ENCODE data around the gene BAG5.

BAG5 gene

GRCh38 chr14:103539056-103539825, 23.2 kb downstream of the BAG5 start:
- ChIA-PET CTCF (no interaction called here), POLR2A (interaction anchor here (1.0 to 2.3 kb wide), 4 partner anchors 10 to 19 kb away, joined by 4 to 13 read pairs (median 7); partner anchors contain the start of genes CKB and TRMT61A)
- no peak for TF ChIP-seq CTBP1 (IDR thresholded peaks at IDR 0.05; ENCODE audit: borderline replicate concordance)
- no peak for TF ChIP-seq HDGF (IDR thresholded peaks at IDR 0.05; ENCODE audit: borderline replicate concordance)
- TF ChIP-seq SUZ12 (IDR thresholded peaks at IDR 0.05): no peak
- TF ChIP-seq L3MBTL2 (conservative IDR thresholded peaks at IDR 0.05): no peak
- no peak for TF ChIP-seq FOXM1 (IDR thresholded peaks at IDR 0.05; ENCODE audit: borderline replicate concordance)
- no peak for TF ChIP-seq LEF1 (IDR thresholded peaks at IDR 0.05; ENCODE audit: borderline replicate concordance)
- TF ChIP-seq TARDBP (IDR thresholded peaks at IDR 0.05): no peak
- TF ChIP-seq SP1 (IDR thresholded peaks at IDR 0.05): no peak
- no peak for DNase-seq (ENCODE audit: extremely low spot score)

- DNase-seq (ENCODE audit: extremely low spot score): no peak
- ChIA-PET POLR2A (interaction anchor here (0.6 to 1.9 kb wide), 4 partner anchors 10 to 408 kb away, joined by 3 to 8 read pairs (median 5); partner anchors contain the start of genes CKB and TRMT61A), CTCF (interaction anchor here (0.7 kb wide), 1 partner anchor 19 kb away, joined by 3 read pairs; no protein-coding TSS in a partner anchor)
- TF ChIP-seq CTBP1 (IDR thresholded peaks at IDR 0.05; ENCODE audit: borderline replicate concordance): no peak
- TF ChIP-seq NFRKB (IDR thresholded peaks at IDR 0.05): no peak
Observed at GRCh38 chr14:103538291-103539055, 24.0 kb downstream of the BAG5 start.

- ChIA-PET CTCF (no interaction called here), POLR2A (interaction anchor here (0.9 to 1.9 kb wide), 3 partner anchors 15 to 18 kb away, joined by 3 to 6 read pairs (median 5); partner anchors contain the start of gene CKB)
- TF ChIP-seq SUZ12 (IDR thresholded peaks at IDR 0.05): no peak
- no peak for TF ChIP-seq BHLHE40 (IDR thresholded peaks at IDR 0.05; ENCODE audit: borderline replicate concordance)
- no peak for TF ChIP-seq ARNT (IDR thresholded peaks at IDR 0.05)
- no peak for TF ChIP-seq FOXM1 (IDR thresholded peaks at IDR 0.05; ENCODE audit: borderline replicate concordance)
- no peak for TF ChIP-seq ELF4 (IDR thresholded peaks at IDR 0.05)
- no peak for TF ChIP-seq LEF1 (IDR thresholded peaks at IDR 0.05; ENCODE audit: borderline replicate concordance)
- no peak for TF ChIP-seq NFRKB (IDR thresholded peaks at IDR 0.05)
- no peak for TF ChIP-seq SP1 (IDR thresholded peaks at IDR 0.05)
- no peak for TF ChIP-seq HDGF (IDR thresholded peaks at IDR 0.05; ENCODE audit: borderline replicate concordance)
- no peak for TF ChIP-seq CTBP1 (IDR thresholded peaks at IDR 0.05; ENCODE audit: borderline replicate concordance)
- TF ChIP-seq ZNF384 (IDR thresholded peaks at IDR 0.05): no peak
- TF ChIP-seq TARDBP (IDR thresholded peaks at IDR 0.05): no peak
- no peak for TF ChIP-seq L3MBTL2 (conservative IDR thresholded peaks at IDR 0.05)
- TF ChIP-seq FOXA1 (IDR thresholded peaks at IDR 0.05): no peak
- no peak for TF ChIP-seq FOXK2 (IDR thresholded peaks at IDR 0.05)
- no peak for TF ChIP-seq PKNOX1 (IDR thresholded peaks at IDR 0.05)
- DNase-seq (ENCODE audit: extremely low spot score): no peak
Observed at GRCh38 chr14:103537175-103537990, 25.1 kb downstream of the BAG5 start.

- no peak for DNase-seq (ENCODE audit: extremely low spot score)
- CTCF ChIA-PET: no interaction called here
- TF ChIP-seq LEF1 (IDR thresholded peaks at IDR 0.05; ENCODE audit: borderline replicate concordance): no peak
- no peak for TF ChIP-seq SP1 (IDR thresholded peaks at IDR 0.05)
- no peak for TF ChIP-seq FOXM1 (IDR thresholded peaks at IDR 0.05; ENCODE audit: borderline replicate concordance)
- TF ChIP-seq TARDBP (IDR thresholded peaks at IDR 0.05): no peak
- TF ChIP-seq BHLHE40 (IDR thresholded peaks at IDR 0.05; ENCODE audit: borderline replicate concordance): no peak
- TF ChIP-seq FOXA1 (IDR thresholded peaks at IDR 0.05): no peak
- no peak for TF ChIP-seq ZNF384 (IDR thresholded peaks at IDR 0.05)
- TF ChIP-seq SUZ12 (IDR thresholded peaks at IDR 0.05): no peak
- TF ChIP-seq L3MBTL2 (conservative IDR thresholded peaks at IDR 0.05): no peak
- no peak for TF ChIP-seq CTBP1 (IDR thresholded peaks at IDR 0.05; ENCODE audit: borderline replicate concordance)
- no peak for TF ChIP-seq ARNT (IDR thresholded peaks at IDR 0.05)
- TF ChIP-seq ELF4 (IDR thresholded peaks at IDR 0.05): no peak
- no peak for TF ChIP-seq NFRKB (IDR thresholded peaks at IDR 0.05)
- no peak for TF ChIP-seq PKNOX1 (IDR thresholded peaks at IDR 0.05)
- no peak for TF ChIP-seq HDGF (IDR thresholded peaks at IDR 0.05; ENCODE audit: borderline replicate concordance)
- no peak for TF ChIP-seq FOXK2 (IDR thresholded peaks at IDR 0.05)
- POLR2A ChIA-PET: interaction anchor here (1.0 to 1.9 kb wide), 2 partner anchors 14 to 16 kb away, joined by 3 to 5 read pairs; partner anchors contain the start of gene CKB
Observed at GRCh38 chr14:103536693-103537092, 25.8 kb downstream of the BAG5 start.

GRCh38 chr14:103535891-103536565, 26.4 kb downstream of the BAG5 start:
- no peak for DNase-seq (ENCODE audit: extremely low spot score)
- CTCF ChIA-PET: no interaction called here
- POLR2A ChIA-PET: interaction anchor here (1.0 to 1.9 kb wide), 2 partner anchors 13 to 15 kb away, joined by 3 to 5 read pairs; partner anchors contain the start of gene CKB
- TF ChIP-seq FOXA1 (IDR thresholded peaks at IDR 0.05): no peak
- no peak for TF ChIP-seq FOXK2 (IDR thresholded peaks at IDR 0.05)
- no peak for TF ChIP-seq BHLHE40 (IDR thresholded peaks at IDR 0.05; ENCODE audit: borderline replicate concordance)
- TF ChIP-seq NFRKB (IDR thresholded peaks at IDR 0.05): no peak
- TF ChIP-seq FOXM1 (IDR thresholded peaks at IDR 0.05; ENCODE audit: borderline replicate concordance): no peak
- TF ChIP-seq ELF4 (IDR thresholded peaks at IDR 0.05): no peak
- no peak for TF ChIP-seq HDGF (IDR thresholded peaks at IDR 0.05; ENCODE audit: borderline replicate concordance)
- TF ChIP-seq ARNT (IDR thresholded peaks at IDR 0.05): no peak
- no peak for TF ChIP-seq LEF1 (IDR thresholded peaks at IDR 0.05; ENCODE audit: borderline replicate concordance)
- TF ChIP-seq SP1 (IDR thresholded peaks at IDR 0.05): no peak
- TF ChIP-seq L3MBTL2 (conservative IDR thresholded peaks at IDR 0.05): no peak
- TF ChIP-seq CTBP1 (IDR thresholded peaks at IDR 0.05; ENCODE audit: borderline replicate concordance): no peak
- no peak for TF ChIP-seq ZNF384 (IDR thresholded peaks at IDR 0.05)
- TF ChIP-seq PKNOX1 (IDR thresholded peaks at IDR 0.05): no peak
- TF ChIP-seq TARDBP (IDR thresholded peaks at IDR 0.05): no peak
- TF ChIP-seq SUZ12 (IDR thresholded peaks at IDR 0.05): no peak
